ENCODE data around the gene MNT.

The MNT gene

DNA sequence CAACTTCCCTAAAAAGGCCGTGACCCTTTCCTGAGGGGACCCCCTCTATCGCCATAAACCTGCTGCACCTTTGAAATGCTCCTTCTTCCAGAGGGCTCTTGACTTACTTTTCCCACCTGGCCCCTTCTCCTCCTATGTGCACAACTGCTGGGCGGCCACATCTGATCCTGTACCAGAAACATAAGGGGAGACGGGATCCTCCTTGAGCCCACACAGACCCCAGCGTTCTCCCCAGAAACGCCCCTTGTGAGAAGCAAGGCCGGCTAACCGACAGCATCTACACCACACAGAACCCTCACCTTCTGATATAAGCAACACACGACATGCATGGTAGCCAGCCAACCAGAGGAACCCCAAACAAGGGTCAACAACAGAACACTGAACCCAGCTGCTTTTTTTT, 14.2 kb upstream of the MNT start:
- DNase-seq: no peak

DNA sequence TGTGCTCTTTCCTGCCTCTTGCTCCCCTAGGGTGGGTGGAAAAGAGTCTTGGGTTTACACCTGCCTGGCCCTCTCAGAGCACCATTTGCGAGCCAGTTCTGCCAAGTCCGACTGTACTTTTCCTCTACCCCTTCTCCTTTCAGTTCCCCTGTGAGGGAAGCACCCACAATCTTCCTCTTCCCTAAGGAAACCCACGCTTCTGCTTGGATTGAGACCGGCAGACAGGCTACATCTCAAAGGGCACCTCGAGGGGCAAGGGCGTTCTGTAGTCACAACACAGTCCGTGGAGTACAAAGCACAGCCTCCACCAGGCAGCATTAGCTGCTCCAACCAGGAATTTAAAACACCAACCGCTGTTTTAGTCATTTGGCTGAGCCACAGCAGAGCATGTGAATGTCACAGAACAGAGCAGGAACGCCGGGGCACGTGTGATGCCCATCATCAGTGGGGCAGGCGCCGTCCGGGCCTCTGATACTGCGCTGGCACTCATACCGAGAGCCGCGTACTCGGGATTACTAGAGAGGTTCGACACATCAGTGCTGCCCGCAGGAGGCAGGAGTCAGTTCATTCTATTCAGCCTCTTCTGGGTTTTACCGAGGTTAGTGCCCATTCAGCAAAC, 13.7 kb upstream of the MNT start:
- no peak for DNase-seq

DNA sequence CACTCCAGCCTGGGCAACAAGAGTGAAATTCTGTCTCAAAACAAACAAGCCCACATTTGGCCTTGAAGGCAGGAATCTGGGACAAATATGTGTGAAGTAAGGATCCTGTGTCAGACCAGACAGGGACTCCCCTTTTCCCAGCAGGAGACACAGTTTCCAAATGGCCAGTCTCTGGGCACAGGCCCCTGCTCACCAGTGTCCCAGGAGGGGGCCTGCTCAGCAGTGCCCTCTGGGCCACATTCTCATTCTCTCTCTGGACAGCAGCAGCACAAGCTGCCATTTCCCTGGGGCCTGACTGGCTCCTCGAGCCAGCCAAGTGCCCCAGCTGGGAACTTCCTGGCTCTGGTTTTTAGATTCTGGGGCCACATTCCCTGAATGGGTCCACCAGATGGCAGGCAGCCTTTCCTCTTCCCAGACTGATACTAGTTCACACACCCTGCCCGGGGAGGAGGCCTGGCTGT, 11.7 kb upstream of the MNT start:
- peak; percentile 61 for DNase-seq

DNA sequence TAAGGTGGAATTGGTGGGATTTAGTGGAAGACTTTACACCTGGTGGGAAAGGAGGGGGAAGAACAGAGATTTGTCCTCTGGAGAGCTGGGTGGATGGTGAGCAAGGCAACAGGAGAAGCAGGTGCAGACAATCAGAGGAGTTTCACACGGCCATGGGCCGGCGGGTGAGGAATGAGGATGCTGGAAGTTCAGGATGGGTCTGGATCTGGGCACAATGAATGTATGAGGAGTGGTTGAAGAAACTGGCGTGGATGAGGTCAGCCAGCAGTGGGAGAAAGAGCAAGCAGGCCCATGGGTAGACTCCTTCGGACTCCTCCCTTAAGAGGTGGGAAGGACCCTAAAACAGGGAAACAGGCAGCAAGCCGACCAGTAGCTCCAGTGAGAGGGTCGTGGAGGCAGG, 10.1 kb upstream of the MNT start:
- no peak for DNase-seq

DNA sequence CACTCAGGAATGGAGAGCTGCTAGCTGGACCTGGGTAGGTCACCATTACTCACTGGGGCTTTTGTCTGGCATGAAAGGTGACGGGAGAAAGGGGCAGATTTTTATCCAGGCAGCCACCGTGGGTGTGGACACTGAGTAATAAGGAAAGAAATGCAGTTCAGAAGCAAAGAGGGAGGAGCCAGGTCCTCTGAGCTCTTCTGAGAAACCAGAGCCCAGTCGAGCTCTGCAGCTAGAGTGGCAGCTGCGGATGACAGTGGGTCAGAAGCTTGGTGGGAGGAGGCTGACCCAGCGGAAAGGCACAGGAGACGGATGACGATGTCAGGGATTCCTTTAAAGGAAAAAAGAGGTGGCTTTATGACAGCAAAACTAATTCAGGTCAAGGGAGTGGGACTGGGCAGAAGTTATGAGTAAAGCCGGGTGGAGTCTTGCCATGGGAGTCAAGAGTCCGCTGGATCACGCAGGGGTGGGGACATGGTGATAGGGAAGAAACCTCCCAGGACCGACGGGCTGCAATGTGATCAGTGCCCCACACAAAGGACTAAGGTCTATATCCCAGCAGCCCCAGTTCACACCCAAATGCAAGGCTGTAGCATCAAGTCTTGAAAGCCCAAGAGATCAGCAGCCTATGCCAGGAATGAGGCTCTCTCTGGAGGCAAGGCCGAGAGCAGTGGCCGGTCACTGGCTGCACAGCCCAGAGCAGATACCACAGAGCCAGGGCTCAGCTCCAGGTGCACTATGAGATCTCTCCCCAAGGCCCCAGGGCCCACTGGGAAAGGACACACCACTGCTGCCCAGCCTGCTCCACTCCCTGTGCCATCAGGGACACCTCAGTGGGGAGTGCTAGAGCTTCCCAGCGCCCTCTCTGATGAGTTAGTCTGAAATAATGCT, 6.3 kb upstream of the MNT start:
- no peak for DNase-seq

DNA sequence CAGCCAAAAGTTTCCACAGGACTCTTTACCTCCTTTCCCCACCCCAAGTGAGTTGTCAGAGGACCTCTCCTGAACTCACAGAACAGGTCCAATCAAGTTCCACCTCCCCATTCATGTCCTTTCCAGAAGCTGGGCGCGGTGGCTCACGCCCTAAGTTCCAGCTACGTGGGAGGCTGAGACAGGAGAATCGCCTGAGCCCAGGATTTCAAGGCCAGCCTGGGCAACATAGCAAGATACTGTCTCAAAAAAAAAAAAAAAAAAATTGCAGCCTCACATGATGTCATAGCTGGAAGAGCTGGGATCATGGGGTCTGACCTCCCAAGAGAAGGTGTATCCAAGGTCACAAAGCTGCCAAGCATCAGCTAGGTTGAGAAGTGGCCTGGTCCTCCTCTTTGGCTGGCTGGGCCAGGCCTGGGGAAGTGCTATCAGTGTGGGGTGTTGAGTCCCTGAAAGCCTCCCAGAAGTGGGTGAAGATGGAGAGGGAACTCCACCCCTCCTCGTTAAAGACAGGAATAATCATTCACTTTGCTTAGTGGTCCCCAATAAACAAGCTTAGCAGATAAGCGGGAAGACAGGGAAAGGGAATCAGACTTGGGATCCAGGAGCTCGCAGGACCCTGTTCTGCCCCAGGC, 5.5 kb upstream of the MNT start:
- no peak for DNase-seq

DNA sequence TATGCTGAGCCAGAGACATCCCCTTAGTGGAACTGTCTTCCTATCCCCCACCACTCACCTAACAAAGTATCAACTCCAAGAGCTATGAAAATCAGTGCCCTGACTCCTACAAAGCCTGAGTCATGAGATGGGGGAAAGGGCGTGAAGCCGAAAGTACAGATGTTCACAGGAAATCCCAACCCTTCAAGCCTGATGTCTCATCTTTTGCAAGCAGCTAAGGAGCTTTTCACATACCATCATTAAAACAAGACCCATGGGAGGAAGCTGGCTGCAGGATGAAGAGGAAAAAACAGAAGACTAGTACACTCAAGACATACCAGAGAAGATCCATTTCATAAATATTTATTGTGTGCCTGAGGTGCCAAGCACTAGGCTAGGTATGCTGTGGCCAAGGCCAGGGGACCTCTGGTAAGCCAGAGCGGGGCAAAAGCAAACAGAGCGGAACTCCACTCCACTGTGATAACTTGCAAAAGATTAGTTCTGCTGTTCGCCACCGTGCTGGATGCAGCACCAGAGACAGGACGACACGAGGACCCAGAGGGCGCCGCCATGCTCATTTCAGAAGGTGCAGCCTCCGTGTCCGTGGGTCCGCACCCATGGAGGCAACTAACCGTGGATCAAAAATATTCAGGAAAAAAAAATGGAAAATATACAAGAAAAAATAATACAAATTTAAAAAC, 4.5 kb upstream of the MNT start:
- DNase-seq: no peak

DNA sequence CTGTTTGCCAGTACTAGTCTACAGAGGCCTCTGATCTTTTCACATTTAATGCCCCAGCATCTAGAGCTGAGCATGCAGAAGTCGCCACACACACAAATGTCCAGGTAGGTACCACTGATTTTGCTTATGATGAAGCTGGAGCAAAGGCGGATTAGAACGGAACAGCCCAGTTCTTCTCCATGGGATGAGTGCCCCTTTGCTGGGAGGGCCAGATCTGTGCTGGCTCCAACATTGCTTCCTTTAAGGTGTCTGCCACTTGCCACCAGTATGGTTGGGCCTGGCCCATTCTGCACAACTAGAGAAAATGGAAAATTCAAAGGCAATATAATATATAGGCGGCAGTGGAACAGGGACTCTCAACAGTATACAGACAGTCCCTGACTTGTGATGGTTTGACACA, 2.2 kb upstream of the MNT start:
- no peak for DNase-seq

DNA sequence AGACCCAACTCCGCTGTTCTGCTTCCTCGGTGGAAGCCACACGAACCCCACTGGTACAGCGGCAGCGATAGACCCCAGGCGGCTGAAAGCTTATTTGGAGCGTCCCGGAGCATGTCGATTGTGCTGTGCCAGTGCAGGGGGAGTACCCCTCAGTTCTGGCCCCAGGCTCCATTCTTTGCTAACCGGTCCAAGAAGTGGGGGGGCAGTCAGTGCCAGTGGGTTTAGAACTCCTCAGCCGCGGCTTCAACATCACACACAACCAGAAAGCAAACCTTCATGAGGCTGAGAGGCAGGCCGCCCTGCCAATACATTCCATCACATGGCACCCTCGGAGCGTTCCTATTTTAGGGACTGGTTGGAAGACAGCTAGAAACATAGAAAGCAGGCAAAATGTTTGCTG, 1.7 kb upstream of the MNT start:
- DNase-seq: no peak

DNA sequence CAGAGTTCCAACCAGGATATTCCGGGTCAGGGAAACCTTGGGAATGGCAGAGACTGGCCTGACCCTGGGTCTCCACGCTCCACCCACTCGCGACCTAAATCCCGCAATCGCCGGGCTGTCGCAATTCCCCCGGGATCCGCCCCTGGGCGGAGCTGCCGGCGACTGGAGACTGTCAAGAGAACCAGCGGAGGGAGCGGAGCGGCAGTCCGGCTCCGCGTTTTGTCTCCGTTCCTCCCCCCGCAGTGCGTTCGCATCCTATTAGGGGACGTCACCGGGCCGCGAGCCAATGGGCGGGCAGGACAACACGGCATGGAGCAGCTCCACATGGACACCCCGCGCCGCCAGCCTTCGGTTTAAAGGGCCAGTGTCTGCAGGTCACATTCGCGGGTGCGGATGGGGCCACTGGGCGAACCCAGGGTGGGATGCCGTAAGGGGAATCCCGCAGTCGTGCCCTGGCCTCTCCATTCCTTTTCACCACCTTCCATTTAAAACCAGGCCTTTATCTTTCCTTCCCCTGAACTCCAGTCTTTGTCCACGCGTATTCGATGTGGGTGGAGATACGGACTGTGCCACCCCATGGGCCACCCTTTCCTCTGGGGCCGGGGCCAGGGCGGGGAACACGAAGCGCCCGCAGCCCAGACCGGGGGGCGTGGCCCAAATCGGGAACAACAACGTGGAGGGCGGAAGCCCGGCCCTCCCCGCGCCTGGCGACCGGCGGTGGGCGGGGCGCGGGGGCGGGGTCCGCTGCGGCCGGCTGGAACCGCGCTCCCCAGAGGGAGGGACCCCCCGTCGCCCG, 764 bp upstream of the MNT start:
- DNase-seq: peak; percentile 91

DNA sequence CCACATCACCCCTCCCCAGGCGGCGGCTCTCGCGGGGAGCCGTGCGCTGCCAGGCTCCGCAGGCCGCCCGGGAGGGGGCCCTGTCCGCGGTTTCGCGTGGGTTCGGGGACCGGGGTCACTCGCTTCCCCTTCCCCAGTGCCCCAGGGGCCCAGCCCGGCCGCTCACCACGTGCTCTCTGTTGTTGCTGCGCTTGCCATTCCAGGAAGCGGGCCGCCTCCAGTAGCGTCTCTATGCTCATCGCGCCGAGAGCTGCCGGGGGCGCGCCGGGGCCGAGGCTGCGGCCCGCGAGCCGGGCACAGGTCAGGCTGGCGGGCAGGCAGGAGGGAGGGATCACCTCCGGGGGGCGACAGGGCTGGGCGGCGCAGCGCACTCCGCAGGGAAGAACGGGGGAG, 390 bp downstream of the MNT start:
- DNase-seq: no peak

DNA sequence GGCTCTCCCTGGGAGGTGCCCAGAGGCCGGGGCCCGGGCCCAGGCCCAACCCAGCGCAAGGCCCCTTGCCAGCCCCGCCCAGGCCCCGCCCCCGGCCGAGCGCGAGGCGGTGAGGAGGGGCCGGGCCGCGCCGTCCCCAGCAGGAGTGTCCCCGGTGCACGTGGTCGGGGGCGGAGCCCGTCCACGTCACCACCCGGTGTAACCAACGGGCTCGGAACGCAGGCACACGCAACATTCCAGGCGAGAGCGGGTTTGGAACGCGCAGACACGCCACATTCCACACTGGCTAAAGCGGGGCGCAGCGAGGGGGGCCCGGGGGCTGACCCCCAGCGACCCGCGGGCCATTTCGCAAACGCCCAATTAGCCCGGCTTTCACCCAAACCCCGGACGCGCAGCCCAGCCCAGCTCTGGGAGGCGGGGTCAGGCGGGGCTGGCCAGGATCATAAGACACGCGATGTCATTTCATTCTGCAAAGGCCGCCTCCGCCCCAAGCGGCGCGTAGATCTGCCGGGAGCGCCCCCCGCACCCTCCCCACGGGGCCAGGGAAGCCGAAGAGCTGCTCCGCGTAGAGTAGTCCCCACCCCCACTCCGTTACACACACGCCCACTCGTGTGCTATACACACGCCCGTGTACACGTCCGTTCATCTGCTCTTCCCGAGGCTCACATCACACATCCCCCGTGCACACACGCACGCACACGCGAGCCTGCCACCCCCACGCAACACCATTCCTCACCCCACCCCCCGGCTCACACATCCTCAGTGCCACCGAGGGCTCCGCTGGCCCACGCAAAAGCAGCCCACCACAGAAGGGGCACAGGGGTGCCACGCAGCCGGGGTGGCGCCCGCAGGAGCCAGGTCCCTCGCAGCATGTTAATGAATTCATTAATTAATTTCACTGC, 1.0 kb downstream of the MNT start:
- DNase-seq: peak; percentile 69

DNA sequence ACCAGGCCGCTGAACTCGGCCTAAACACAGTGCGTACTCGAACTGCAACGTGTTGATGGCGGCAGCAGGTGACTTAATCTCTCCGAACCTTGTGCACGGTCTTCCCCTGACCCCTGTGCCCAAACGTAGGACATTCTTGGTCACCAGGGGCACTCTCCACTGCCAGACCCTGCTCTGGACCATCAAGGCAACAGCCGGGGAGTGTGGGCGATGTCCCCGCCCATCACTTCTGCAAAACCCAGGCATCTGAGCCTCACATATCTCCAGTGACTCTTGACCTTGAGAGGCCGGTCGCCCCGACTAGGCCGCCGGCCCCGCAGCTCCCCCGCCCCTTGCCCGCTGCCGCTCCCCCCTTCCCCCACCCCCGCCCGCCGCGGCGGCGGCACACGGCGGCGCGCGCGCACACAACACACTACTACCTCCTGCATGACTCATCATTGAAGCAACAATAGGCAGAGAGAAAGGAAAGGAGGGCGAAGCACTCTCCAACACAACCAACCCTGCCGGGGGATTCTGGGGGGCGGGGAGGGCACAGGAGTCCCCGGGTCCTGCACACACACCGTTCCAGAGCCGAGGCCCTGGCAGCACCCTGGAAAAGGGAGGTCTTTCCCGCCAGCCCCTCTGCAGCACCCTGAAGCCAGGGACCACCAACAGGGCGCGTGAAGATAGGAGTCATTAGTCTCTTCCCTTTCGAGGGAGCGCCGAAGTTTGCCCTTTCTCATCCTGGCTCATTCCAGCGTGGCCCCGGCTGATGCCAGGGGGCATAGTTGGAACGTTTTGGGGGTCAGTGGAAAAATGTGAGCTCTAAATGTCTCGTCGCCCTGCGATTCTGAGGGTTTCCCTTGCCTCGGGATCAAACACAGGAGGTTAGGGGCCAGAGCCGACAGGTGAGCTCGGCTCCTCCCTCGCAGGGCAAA, 1.9 kb downstream of the MNT start:
- no peak for DNase-seq

DNA sequence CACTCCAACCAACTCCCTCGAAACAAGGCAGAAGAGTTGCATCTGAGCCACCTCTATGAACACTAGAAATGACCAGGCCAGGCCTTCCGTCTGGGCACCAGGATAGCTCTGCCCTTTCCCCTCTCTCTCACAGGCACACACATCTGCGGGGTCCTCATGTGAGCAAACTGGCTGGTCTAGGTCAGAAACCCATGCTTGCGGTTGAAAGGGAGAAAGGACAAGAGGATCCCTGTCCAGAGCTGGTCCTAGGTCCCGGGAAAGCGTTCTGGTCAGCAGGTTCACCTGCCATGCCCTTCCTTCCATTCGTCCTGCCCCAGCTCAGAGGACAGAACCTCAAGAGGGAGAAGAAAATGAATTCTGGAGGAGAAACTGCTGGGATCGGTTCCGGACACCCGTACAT, 2.7 kb downstream of the MNT start:
- DNase-seq: no peak

DNA sequence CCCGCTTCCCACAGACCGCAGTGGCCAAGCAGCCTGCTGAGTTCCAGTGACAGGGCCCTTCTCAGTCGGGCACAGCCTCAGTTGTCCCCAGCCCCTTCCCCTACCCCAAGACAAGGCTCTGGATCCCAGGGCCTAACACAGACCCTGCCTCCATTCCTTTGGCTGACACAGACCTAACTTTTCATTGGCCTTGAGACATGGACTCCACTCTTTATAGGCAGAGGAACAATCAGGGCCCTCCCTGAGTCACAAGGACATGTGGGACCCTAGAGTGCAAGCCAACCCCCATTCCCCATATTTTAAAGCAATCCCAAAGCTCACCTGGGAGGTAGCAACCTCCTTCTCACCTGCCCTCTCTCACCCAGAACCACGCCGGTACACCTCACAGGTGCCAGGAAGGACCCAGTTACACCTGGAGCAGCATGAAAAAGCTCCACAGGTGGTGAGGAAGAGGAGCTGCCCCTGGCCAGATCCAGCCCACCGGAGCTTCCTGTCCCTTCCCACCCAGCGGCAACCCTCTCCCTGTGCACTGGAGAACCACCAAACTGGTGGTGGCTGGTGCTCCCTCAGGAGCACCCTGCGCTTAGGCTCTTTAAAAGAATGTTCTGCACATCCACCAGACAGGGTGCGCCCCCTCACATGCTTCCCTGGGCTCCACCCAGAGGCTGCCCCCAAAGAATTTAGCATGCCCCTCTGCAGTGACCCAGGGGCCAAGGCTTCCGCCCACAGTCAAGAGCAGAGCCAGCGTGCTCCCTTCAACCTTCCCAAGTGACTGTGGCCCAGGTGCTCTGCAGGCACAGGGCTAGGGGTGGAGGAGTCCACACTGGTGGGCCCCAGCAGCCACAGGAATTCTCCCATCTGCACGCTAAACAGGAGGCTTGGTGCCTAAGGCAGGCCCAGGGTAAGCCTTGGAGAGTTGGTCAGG, 3.4 kb downstream of the MNT start:
- no peak for DNase-seq

DNA sequence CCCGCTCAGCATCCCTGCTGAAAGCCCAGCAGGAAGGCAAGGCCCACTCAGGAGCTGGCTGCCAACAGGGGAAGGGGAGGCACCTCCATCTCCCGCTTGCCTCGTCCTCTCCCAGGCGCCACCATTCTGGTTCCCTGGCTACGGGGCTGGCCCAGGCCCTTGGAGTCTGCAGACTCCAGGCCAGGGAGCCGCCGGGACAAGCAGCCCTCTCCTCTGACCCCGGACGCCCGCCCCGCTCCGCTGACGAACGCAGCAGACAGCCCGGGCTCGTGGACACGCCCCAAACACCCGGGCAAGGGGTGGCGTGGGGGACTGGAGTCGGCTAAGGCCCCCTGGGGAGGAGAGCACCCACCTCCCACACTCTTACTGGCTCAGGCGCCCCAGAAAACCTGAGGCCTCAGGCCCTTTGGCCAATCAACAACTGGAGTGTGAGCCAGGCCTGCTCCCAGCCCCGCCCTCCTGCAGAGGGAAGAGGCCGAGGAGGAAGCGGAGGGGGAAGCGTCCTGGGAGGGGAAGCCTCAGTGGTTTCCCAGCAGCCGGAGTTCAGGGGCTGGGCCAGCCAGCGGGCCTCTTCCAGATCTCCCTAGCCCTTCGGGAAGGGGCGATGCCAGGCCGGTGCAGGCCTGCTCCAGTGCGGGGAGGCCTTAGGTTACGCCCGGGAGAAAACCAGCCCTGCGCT, 4.2 kb downstream of the MNT start:
- DNase-seq: peak; percentile 50

DNA sequence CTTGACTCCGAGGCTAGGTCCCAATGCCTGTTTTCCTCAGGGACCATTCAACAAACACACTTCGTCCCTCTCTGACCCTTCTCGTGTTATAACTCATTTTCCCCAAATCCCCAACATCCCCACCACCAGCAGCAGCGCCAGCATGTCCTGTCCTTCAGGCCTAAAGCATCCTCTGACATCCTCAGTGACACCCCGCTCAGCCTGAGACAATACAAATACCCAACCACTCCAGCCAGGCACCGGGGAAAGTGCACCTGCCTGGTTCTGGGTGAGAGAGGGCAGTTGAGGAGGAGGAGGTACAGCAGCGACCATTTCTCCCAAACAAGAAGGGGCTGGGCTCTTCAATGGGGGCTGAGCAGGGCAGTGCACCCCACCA, 4.7 kb downstream of the MNT start:
- no peak for DNase-seq

DNA sequence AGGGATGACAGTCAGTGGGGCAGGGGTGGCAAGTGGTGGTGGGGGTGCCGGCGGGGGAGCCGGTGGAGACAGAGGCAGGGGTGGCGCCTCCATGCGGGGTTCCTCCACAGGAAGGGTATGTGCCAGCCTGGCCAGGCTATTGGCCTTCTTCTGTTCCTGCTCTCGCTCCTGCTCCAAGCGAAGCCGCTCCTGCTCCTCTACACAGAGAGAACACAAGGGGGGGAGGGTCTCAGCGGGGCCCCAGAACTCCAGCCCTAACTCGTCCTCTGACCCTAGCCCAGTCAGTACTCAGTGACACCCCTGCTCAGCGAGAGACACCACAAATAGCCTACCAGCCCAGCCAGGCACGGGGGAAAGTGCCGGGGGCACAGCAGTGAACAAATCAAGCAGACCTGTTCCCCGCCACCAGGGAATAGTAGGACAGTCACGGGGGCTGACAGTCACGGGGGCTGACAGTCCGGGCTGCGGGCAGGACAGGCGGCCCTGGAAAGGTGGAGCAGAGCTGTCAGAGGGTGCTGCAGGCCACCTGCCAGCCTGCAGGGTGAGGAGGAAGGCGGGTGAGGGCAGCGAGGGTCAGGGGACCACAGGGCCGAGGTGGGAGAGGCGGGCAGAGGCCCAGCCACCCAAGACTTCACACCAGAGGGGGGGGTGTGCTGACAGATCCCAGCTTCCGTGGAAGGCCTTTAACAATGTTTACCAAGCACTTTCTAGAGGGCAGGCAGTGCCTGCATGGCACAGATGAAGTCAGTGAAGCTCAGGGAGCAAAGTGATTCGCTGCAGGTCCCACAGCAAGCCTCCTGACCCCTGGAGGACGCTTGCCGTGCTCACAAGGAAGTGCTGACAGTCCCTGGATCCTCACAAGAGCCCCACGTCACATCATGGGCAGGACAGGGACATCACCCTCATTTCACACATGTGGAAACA, 5.3 kb downstream of the MNT start:
- no peak for DNase-seq

All from DMS 273 treated with DMSO at 0.1 percent for 48 hours (cell line).